ENCODE measurements around the gene GNAI2. TPM values are rescaled to one million over a fixed set of nuclear protein-coding genes. Genes with fewer than 3 reads are reported as not detected.
"Not testable (repeated sequence)": the region's sequence is repeated elsewhere in the genome, so short reads cannot be mapped to it uniquely, and the experiment has no call there.

The GNAI2 gene
- total RNA-seq, 2 donors from 2014 or later, result 331 to 413 TPM

DNA sequence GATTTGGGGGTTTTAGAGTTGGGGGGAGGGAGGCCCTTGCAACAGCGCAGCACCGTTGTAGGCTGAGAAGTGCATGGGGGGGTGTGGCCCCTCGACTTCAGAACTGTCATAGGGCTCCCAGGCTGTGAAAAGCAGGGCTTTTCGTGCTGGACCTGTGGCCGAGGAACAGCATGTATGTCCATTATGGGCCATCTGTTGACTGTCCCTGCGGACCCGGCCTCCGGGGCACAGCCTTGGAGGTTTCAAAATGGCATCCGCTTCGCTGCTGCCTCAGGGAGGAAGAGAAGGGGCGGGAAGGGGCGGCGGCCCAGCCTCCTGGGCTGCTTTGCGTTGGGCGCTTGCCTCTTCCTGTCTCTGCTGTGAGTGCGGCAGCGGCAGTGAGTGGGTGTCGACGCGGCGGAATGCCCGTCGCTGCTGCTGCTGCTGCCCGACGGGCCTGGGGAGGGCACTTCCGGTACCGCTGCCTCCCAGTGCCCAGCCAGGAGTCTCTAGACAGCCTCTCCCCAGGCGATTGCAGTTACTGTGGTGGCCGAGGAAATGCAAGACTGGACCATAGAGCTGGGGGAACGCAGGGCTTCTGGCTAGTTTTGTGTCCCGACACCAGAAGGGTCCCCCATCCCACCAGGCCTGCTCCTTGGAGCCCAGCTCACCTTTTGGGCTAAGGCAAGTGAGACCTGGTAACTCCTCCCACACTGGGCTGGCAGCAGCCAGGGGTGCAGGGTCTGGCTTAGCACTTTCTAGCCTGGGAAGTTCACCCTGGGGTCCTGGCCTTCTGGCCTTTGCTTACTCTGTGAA lies 1.9 kb downstream of the GNAI2 start:
- no peaks in the 10 kb centered on the region for H3K9me3 Mint-ChIP-seq
- H3K4me1 Mint-ChIP-seq (ENCODE audit: low read depth in 2 of 2), result peaks cover 34 to 52% of the 10 kb centered on the region in 2 donors
- H3K27ac Mint-ChIP-seq, result peak overlapping the region; percentile 97 to 99
- DNase-seq (ENCODE audit: low spot score) (peak; percentile 95), ATAC-seq (peak; percentile 67 to 76)
- H3K4me3 Mint-ChIP-seq, result peak overlapping the region; percentile 95
- no peaks in the 10 kb centered on the region for H3K27me3 Mint-ChIP-seq
- no peaks in the 10 kb centered on the region for H3K36me3 Mint-ChIP-seq

DNA sequence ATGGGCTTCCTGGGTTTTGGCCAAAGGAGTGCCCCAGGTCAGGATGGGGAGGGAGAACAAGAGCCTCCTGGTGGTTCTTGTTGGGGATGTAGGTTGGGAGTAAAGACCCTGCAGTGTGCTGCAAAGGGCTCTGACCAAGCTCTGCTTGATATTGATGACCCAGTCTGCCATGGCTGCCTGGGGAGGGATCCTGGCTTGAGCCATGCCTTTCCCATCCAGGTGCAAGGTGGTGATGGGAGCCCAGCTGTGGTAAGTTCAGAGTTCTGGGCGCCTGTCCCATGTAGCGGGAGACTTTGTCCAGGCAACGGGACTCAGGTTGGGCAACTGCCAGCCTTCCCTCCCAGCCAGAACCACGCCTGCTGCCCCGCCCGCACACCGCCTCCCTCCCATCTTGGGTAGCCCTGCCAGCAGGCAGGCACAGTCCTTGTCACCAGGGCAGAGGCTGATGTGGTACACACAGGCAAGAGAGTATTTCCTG lies 2.6 kb downstream of the GNAI2 start:
- H3K4me3 Mint-ChIP-seq, result peak overlapping the region; percentile 95
- H3K9me3 Mint-ChIP-seq, result no peaks in the 10 kb centered on the region
- no peaks in the 10 kb centered on the region for H3K36me3 Mint-ChIP-seq
- H3K27ac Mint-ChIP-seq, result peak overlapping the region; percentile 97 to 99
- ATAC-seq, result no peak
- H3K27me3 Mint-ChIP-seq, result no peaks in the 10 kb centered on the region
- DNase-seq (ENCODE audit: low spot score), result no peak
- H3K4me1 Mint-ChIP-seq (ENCODE audit: low read depth in 2 of 2), result peaks cover 38 to 54% of the 10 kb centered on the region in 2 donors

DNA sequence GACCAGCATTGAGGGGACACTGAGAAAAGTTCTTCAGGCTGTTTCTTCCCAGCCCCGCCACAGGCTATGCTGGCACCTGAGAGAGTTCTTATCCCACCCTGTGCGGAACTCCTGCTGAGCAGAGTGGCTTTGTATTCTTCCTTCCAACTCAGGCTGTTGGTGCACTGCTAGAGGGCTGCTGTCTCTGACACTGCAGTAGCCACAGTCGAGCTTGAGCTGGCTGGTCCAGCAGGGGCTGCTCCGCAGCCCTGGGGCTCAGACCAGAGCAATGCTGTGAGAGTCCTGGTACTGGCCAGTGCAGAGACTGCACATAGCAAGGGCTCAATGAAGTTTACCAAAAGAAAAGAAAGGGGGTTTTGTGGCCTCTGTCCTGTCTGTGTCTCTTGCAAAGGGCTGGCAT lies 3.6 kb downstream of the GNAI2 start:
- Mint-ChIP-seq H3K4me1 (ENCODE audit: low read depth in 2 of 2) (peaks cover 47 to 61% of the 10 kb centered on the region in 2 donors), H3K4me3 (peak overlapping the region; percentile 95), H3K9me3 (no peaks in the 10 kb centered on the region), H3K36me3 (no peaks in the 10 kb centered on the region), H3K27me3 (no peaks in the 10 kb centered on the region), H3K27ac (peak overlapping the region; percentile 97 to 99)
- ATAC-seq (no peak), DNase-seq (ENCODE audit: low spot score) (no peak)

DNA sequence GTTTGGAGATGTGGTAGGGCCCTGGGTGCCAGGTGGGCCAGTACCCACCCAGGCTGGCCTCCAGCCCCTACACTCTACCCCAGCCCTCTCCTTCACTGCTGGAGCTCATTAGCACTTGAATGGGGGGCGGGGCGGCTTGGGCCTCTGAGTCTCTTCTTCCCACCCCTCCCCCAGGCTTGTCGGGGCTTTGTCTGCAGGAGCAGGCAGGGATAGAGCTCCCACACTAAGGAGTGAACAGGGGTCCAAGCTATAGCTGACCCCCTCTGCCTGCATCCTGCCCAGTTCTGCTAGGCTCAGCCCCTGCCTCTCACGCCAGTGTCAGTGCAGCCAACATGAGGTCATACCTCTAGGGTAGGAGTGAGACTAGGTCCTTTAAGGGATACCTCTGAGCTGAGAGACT lies 5.2 kb downstream of the GNAI2 start:
- Mint-ChIP-seq H3K27ac (peak overlapping the region; percentile 97 to 99), H3K27me3 (no peaks in the 10 kb centered on the region), H3K36me3 (no peaks in the 10 kb centered on the region), H3K4me3 (peak overlapping the region; percentile 96), H3K9me3 (no peaks in the 10 kb centered on the region), H3K4me1 (ENCODE audit: low read depth in 2 of 2) (peaks cover 61 to 65% of the 10 kb centered on the region in 2 donors)
- ATAC-seq (no peak), DNase-seq (ENCODE audit: low spot score) (no peak)

DNA sequence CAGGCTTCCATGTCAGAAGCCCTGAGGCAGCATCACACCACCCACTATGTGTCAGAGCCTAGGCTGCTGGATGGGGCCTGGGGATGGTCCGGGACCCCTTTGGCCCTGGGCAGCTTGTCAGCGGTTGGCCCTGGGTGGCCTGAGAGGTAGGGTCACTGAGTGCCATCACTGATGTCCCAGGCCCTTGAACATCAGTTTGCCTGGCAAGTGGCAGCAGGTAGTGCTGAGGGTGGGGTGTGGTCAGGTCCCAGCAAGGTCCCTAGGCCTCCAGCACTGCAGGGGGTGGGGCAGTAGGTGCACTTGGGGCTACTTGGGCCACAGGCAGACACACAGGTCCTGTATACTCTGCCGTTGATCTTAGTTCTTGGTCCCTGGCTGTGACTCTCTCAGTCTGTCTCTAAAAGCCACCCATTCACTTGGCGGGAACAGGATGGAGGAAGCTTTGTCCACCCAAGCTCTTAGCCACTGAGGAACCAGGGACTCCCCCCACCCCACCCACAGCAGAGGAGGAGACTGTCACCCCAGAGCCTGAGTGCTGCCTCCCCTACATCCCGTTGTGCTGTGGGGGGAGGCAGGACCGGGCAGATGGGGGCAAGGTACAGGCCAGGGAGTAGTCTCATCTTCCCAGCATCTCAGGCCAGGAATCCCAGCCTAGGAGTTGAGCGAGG lies 5.8 kb downstream of the GNAI2 start:
- ATAC-seq (no peak), DNase-seq (ENCODE audit: low spot score) (no peak)
- Mint-ChIP-seq H3K27ac (peak overlapping the region; percentile 97 to 99), H3K9me3 (no peaks in the 10 kb centered on the region), H3K4me3 (peak overlapping the region; percentile 96), H3K4me1 (ENCODE audit: low read depth in 2 of 2) (peaks cover 68 to 69% of the 10 kb centered on the region in 2 donors), H3K27me3 (no peaks in the 10 kb centered on the region), H3K36me3 (no peaks in the 10 kb centered on the region)

DNA sequence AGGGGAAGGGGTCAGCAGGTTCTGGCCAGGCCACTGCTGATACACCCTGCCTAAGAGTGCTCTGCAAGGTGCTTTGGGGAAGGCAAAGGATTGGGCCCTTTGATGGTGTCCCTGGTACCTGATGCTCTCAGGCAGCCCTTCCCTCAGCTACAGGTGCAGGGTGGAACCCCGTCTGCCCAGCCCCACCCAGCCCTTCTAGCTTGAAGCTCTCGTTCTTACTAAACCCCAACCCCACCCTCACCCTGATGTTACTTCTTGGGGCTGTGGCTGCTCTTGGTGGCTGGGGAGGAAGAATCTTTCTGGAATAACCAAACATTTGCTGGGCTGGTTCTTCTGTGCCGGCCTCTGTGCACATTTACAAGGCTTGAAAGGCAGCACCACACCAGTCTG lies 6.4 kb downstream of the GNAI2 start:
- Mint-ChIP-seq H3K4me1 (ENCODE audit: low read depth in 2 of 2) (peaks cover 69 to 73% of the 10 kb centered on the region in 2 donors), H3K27me3 (no peaks in the 10 kb centered on the region), H3K27ac (peak overlapping the region; percentile 97 to 99), H3K36me3 (no peaks in the 10 kb centered on the region), H3K4me3 (peak overlapping the region; percentile 96), H3K9me3 (no peaks in the 10 kb centered on the region)
- no peak for DNase-seq (ENCODE audit: low spot score)
- no peak for ATAC-seq

DNA sequence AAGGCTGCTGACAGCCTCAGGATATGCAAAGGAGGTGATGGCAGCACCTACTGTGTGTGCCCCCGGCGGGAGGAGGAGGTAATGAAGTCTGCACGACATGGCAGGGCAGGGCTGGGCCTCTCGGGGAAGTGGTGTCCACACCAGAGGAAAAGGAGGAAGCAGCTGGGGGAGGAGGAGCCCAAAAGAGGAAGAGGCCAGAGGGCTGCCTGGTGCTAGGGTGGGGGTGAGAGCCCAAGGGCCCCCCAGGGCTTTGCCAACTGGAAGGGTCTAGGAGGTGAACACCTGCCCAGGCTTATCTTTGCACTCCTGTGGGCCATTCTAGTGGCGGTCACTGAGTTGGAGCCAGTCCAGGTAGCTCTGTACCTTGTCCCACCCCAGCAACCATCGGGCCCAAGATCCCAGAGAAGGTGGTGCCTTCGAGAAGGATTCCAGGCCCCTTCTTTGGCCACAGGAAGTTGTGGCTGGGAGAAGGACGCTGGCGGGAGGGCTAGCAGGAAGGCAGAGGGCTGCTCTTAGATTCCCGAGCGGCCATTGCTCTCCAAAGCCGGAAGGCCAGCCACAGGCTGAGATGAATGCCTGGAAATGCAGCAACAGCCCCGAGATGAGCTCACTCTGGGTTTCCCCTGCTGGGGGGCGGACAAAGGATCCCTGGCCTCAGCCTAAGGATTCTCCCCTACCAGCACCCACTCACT lies 7.0 kb downstream of the GNAI2 start:
- peak; percentile 84 for DNase-seq (ENCODE audit: low spot score)

DNA sequence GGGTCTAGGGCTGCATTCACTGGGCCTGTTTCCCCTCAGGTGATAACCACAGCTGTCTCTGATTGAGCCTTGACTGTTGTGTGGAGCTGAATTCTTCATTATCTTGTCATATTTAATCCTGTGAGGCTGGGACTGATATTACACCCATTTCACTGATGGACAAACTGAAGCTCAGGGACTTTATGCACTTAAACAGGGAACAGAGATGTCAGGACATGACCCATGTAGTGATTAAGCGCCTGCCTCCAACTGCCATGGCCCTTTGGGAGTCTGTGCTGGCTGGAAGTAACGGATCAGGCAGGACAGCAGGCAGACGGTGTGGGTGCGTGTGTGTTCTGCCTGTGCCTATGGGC lies 7.5 kb downstream of the GNAI2 start:
- H3K27me3 Mint-ChIP-seq, result no peaks in the 10 kb centered on the region
- peak overlapping the region; percentile 96 for H3K4me3 Mint-ChIP-seq
- DNase-seq (ENCODE audit: low spot score) (no peak), ATAC-seq (no peak)
- H3K9me3 Mint-ChIP-seq, result no peaks in the 10 kb centered on the region
- peak overlapping the region; percentile 97 to 99 for H3K27ac Mint-ChIP-seq
- H3K4me1 Mint-ChIP-seq (ENCODE audit: low read depth in 2 of 2), result peaks cover 68 to 79% of the 10 kb centered on the region in 2 donors
- no peaks in the 10 kb centered on the region for H3K36me3 Mint-ChIP-seq

More for the DNA sequence above, 7.0 kb downstream of the GNAI2 start:
- Mint-ChIP-seq H3K9me3 (no peaks in the 10 kb centered on the region), H3K36me3 (no peaks in the 10 kb centered on the region), H3K27me3 (no peaks in the 10 kb centered on the region), H3K4me1 (ENCODE audit: low read depth in 2 of 2) (peaks cover 66 to 76% of the 10 kb centered on the region in 2 donors), H3K27ac (peak overlapping the region; percentile 97 to 99), H3K4me3 (peak overlapping the region; percentile 96)
- peak; percentile 17 to 60 for ATAC-seq

DNA sequence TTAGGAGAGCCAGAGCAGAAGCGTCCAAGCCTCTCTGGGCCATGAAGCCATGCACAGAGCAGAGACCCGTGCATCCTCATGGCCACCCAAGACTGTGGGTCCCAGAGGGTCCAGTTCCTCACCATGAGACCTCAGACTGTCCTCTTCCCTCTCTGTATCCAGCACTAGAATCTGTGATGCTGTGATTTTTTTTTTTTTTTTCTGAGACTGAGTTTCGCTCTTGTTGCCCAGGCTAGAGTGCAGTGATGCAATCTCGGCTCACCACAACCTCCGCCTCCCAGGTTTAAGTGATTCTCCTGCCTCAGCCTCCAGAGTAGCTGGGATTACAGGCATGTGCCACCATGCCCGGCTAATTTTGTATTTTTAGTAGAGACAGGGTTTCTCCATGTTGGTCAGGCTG lies 8.8 kb downstream of the GNAI2 start:
- not testable (repeated sequence) for H3K36me3 Mint-ChIP-seq; DNase-seq (ENCODE audit: low spot score)
- peaks cover 59 to 73% of the 10 kb centered on the region in 2 donors for H3K4me1 Mint-ChIP-seq (ENCODE audit: low read depth in 2 of 2)

DNA sequence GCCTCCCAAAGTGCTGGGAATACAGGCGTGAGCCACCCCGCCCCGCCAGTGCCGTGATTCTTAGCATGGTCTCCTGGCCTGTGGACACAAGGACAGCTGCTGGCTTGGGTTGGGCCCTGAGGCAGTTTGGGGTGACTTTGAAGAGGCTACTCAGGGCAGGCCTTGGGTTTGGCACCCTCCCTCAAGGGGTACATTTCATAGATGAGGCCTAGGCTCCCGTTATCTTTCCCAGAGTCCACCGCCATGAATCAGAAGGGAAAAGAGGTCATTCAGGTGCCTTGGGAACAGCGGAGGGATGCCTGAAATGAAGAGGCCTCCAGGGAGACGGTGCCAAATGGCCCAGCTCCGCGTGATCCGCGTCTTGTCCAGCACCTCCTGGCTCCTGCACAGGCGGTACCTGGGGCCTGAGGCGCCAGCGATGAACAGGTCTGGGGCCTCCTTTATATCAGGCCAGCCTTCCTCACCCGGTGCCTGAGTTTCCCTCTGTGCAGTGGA lies 9.3 kb downstream of the GNAI2 start:
- peak overlapping the region; percentile 66 for H3K4me3 Mint-ChIP-seq
- DNase-seq (ENCODE audit: low spot score), result no peak
- H3K4me1 Mint-ChIP-seq (ENCODE audit: low read depth in 2 of 2), result peaks cover 57 to 72% of the 10 kb centered on the region in 2 donors
- no peaks in the 10 kb centered on the region for H3K36me3 Mint-ChIP-seq
- no peaks in the 10 kb centered on the region for H3K27me3 Mint-ChIP-seq
- no peaks in the 10 kb centered on the region for H3K9me3 Mint-ChIP-seq
- peak overlapping the region; percentile 97 to 99 for H3K27ac Mint-ChIP-seq
- no peak for ATAC-seq

More for the DNA sequence above, 8.8 kb downstream of the GNAI2 start:
- Mint-ChIP-seq H3K27ac (peak overlapping the region; percentile 97 to 99), H3K4me3 (peak overlapping the region; percentile 66)
- not testable (repeated sequence) for ATAC-seq, H3K27me3 Mint-ChIP-seq, H3K9me3 Mint-ChIP-seq

DNA sequence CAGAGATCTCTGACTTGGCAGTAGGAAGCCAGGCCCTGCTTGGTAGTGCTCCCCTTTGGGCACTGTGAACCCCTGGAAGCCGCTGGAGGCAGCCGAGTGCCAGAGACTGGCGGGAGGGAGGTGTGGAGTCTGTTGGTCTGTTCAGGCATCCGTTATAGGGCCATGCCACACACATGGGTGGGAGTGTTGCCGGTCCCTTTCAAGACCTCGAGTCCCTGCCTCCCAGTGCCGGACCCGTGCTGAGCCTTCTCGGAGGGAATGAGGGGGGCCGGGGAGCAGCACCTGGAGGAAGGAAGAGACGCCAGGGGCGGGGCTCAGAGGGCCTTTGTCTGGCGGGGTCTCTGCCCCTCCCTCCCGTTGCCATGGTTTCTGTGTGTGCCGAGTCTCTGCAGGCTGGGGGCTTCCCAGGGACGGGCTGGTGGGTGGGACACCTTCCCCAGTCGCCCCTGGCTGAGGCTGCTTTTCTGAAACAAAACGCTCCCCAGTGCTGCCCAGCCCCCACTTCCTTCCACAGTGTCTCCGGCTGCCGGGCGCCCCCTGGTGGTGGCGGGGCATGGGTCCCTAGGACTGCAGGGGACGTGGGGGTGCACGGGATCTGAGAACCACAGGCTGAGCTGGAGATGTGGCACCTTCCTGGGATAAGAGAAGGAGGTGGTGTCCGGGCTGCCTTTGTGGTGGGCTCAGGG lies 10.0 kb downstream of the GNAI2 start:
- Mint-ChIP-seq H3K27ac (peak overlapping the region; percentile 97 to 99), H3K4me1 (ENCODE audit: low read depth in 2 of 2) (peaks cover 61 to 73% of the 10 kb centered on the region in 2 donors), H3K9me3 (no peaks in the 10 kb centered on the region), H3K4me3 (peak overlapping the region; percentile 66), H3K36me3 (no peaks in the 10 kb centered on the region), H3K27me3 (no peaks in the 10 kb centered on the region)
- peak; percentile 88 for ATAC-seq
- DNase-seq (ENCODE audit: low spot score), result peak; percentile 92

DNA sequence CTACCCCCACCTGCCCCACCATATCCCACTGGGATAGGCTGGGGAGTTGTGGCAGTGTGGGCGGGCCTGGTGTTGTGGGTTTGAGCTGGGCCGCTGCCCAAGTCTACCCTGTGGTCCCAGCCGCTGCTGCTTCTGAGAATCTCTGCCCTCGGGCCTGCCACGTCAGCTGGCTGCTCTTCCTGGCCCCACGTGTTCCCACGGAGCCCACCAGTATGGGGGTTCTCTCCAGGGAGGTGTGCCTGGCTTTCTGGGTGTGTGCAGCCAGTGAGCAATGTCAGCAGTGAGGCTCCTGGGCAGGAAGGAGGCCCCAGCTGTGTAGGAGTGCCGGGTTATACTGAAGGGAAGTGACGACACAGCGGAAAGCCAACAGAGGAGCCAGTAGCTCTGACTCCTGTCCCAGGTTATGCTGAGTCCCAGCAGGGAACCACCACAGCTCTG lies 10.5 kb downstream of the GNAI2 start:
- peak; percentile 87 for DNase-seq (ENCODE audit: low spot score)
- no peaks in the 10 kb centered on the region for H3K27me3 Mint-ChIP-seq
- peak overlapping the region; percentile 66 for H3K4me3 Mint-ChIP-seq
- peaks cover 61 to 73% of the 10 kb centered on the region in 2 donors for H3K4me1 Mint-ChIP-seq (ENCODE audit: low read depth in 2 of 2)
- ATAC-seq, result peak; percentile 89 to 90
- H3K9me3 Mint-ChIP-seq, result no peaks in the 10 kb centered on the region
- H3K36me3 Mint-ChIP-seq, result no peaks in the 10 kb centered on the region
- H3K27ac Mint-ChIP-seq, result peak overlapping the region; percentile 97 to 99

DNA sequence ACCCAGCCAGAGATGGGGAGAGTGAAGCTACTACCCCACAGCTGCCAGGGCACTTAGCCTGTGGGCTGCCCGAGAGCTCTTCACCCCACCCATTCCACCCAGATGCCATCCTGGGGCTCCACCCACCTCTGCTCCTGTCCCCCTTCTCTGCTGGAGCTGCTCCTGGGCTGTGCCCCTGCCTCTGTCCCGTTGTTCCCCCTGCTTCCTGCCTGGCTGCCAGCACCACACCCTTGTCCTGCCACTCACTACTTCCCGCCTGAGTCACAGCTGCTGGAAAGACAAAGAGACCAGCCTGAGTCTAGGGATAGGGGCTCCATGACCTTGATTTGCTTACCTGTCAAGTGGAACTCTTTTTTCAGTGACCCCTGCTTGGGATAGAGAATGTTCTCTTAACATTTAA lies 12.4 kb downstream of the GNAI2 start:
- H3K27ac Mint-ChIP-seq, result peak overlapping the region; percentile 63 to 81
- H3K4me3 Mint-ChIP-seq, result peak overlapping the region; percentile 62
- H3K27me3 Mint-ChIP-seq, result no peaks in the 10 kb centered on the region

More for the DNA sequence above, 12.4 kb downstream of the GNAI2 start:
- Mint-ChIP-seq H3K9me3 (no peaks in the 10 kb centered on the region), H3K36me3 (no peaks in the 10 kb centered on the region), H3K4me1 (ENCODE audit: low read depth in 2 of 2) (peaks cover 53 to 59% of the 10 kb centered on the region in 2 donors)
- ATAC-seq, result no peak
- no peak for DNase-seq (ENCODE audit: low spot score)
